Renal cortical epithelial cell (primary cell): Measurements from ENCODE around the gene CYTIP. TPM values are rescaled to one million over a fixed set of nuclear protein-coding genes. Genes with fewer than 3 reads are reported as not detected.

Experiments used
- DNase-seq: peaks from one replicate; pipeline ENCODE4 v3.0.0-alpha.2; 2011; ENCODE audit warnings: low read depth
- total RNA-seq: library from RNA; depleted of rRNA; stranded (reverse); fragments of >200 nt; gene quantifications from 2 replicates; pipeline ENCODE4 v1.2.3, GENCODE V29; 2014

The CYTIP gene
- total RNA-seq, 1 donor from 2014 or later: 0.94 TPM

DNA sequence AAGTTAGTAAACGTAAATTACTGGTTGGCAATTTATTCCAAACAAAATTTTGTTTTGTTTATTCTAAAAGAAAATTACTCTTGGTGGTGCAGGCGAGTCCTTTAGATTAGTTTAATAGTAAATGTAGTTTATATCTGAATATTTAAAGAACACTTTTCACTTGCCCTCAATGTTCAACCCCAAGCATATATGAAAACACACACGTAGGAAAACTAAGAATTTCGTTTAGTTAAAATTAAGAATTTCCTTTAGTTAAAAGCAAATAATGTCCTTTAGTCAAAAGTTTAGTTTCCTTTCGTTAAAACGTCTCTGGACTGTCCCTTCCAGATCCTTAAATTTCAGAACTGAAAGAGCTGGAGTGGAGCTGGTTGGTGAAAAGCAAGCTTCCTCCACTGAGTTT is 19.1 kb upstream of the CYTIP start:
- no peak for DNase-seq

GRCh38 chr2:157460897-157461296 is 17.0 kb upstream of the CYTIP start:
- DNase-seq: no peak

- peak; percentile 100 for DNase-seq
Measured at GRCh38 chr2:157460384-157460837, 16.5 kb upstream of the CYTIP start.

DNA sequence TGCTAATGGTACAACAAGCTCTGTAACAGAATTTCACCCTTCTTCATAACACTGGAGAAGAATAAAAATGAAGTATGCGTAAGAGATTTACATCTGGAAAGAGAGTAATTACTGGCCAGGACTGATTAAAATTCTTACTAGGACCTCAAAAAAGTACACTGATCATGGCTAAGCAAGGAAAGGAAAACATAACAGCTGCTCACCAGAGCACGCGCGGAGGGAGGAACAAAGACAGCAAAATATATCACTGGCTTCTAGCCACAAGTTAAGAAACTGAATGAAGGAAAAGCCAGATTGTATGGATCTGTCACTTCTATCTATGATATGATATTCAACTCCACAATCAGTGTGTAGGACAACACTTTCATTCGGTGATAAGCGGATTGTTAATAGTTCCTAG is 15.6 kb upstream of the CYTIP start:
- DNase-seq: peak; percentile 52

GRCh38 chr2:157447741-157448140 is 3.9 kb upstream of the CYTIP start:
- no peak for DNase-seq

DNA sequence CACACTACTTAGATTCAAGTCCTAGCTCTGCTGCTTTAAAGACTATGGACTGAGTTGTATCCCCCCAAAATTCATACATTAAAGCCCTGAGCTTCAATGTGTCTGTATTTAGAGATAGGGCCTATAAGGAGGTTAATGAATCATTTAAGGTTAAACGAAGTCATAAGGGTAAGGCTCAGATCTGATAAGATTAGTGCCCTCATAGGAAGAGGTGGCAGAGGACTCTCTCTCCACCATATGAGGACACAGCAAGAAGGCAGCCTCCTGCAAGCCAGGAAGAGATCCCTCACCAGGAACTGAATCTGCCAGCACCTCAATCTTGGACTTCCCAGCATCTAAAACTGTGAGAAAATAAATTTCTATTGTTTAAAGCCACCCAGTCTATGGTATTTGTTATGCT is 3.1 kb upstream of the CYTIP start:
- no peak for DNase-seq

DNA sequence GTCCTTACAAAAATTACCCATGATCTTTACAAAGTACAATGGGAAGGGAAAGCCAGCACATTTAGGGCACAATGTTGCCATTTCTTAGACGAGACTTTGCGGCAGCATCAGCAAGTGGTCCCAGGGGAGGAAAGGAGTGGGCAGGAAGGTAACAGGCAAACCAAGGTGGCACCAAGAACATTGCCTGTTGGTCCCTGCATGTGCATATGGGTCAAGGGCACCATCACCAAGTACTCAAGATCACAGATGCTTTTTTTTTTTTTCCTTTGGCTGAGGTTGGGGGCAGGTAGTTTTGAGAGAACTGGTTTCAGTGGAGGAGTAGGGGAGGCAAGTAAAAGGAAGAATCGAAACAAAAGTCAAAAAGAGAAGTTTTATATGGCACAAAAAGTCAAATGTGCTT is 752 bp upstream of the CYTIP start:
- no peak for DNase-seq

GRCh38 chr2:157443090-157443489 is 799 bp downstream of the CYTIP start:
- no peak for DNase-seq

GRCh38 chr2:157442636-157443035 is 1.3 kb downstream of the CYTIP start:
- no peak for DNase-seq

DNA sequence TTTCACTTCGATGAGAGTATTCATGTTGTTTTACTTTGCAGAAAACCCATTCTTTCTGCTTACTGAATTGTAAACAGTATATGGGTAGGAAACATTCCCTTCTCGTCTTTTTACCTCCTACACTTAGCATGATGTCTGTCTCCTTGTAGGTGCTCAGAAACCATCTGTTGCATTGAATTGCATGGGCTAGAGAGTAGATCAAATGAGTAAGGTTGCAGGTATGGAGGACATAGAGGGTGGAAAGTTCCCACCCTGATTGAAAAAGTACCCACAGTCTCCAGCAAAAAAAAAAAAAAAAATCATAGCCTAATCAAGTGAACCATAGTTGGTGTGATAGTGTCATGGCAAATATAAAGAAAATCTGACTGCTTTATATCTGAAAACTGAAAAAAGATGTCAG is 1.7 kb downstream of the CYTIP start:
- DNase-seq: no peak

DNA sequence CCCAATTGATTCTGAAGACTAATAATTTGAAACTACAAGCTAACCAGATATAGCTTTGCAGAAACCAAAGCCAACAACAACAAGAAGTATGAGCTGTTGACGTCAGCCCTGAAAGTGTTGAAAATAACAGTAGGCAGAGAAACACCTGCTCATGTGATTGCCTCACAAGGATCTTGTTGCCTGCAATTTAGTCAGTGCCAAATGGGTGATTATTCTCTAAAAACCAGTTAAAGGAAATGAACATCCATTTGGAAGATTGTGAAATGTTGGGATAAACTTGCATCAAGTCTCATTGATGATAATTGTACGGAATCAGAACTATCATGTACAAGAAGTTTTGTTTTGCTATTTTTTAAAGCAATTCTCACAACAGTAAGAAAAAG is 2.8 kb downstream of the CYTIP start:
- DNase-seq: peak; percentile 76

DNA sequence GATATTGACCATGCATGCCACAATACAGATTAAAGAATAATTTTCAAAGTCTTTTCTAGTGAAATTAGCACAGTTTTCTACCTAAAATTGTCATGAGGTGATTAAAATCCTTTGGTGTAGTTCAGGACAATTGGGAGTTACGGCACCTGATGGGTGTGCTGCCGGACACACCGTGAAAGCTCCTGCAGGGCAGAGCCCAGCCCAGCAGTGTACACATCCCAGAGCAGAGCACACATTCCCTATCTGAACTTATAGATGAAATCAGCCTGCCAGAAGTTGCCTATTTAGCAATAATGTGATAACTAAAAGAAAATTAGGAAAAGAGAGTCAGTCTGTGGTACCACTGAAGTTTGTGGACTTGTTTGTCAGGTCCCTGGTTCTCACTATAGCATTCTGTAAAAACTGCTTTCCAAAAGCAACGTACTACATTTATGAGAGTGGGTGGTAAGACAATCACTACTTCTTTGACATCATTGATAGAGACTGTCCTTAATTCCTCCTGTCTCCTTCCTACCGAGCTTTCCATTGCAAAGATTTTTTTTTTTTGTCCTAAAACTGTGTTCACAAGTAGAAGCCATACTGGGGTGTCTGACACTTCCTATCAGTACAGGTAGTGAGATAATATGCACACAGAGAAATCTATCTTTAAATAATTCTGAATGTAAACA is 3.4 kb downstream of the CYTIP start:
- no peak for DNase-seq

GRCh38 chr2:157439824-157440186 is 4.1 kb downstream of the CYTIP start:
- DNase-seq: no peak

- DNase-seq: peak; percentile 78
Measured at GRCh38 chr2:157438863-157439823, 4.7 kb downstream of the CYTIP start.

- DNase-seq: peak; percentile 41
Measured at GRCh38 chr2:157433394-157433793, 10.5 kb downstream of the CYTIP start.

DNA sequence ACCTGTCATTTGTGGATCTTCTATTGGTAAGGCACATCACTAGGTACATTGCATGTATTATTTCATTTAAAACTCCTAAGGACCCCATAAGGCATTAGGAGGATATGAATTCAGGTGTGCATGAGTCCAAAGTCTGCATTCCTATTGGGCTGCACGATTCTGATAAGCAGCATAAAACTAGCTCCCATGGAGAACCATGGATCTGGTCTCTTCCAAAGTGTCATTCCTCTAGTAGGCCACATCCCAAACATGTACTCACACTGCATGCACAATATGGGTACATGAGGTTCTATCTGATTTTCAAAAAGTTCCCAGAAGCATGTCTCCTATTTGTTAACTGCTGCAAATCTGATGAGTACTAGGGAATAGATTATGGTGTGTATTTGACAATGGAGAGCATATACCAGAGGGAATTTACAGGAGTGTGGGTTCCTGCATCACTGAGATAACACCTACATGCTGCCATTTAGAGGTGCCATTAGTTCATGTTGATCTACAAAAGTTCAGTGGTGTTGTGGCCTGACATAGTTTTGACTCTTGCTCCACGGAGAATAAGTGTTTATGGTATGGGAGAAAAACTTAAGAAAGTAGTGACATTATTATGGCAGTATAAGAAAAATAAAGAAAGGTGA is 11.3 kb downstream of the CYTIP start:
- no peak for DNase-seq

- no peak for DNase-seq
Measured at GRCh38 chr2:157431176-157431575, 12.7 kb downstream of the CYTIP start.

- DNase-seq: no peak
Measured at GRCh38 chr2:157428500-157429175, 15.3 kb downstream of the CYTIP start.

GRCh38 chr2:157427922-157428303 is 16.0 kb downstream of the CYTIP start:
- DNase-seq: no peak

DNA sequence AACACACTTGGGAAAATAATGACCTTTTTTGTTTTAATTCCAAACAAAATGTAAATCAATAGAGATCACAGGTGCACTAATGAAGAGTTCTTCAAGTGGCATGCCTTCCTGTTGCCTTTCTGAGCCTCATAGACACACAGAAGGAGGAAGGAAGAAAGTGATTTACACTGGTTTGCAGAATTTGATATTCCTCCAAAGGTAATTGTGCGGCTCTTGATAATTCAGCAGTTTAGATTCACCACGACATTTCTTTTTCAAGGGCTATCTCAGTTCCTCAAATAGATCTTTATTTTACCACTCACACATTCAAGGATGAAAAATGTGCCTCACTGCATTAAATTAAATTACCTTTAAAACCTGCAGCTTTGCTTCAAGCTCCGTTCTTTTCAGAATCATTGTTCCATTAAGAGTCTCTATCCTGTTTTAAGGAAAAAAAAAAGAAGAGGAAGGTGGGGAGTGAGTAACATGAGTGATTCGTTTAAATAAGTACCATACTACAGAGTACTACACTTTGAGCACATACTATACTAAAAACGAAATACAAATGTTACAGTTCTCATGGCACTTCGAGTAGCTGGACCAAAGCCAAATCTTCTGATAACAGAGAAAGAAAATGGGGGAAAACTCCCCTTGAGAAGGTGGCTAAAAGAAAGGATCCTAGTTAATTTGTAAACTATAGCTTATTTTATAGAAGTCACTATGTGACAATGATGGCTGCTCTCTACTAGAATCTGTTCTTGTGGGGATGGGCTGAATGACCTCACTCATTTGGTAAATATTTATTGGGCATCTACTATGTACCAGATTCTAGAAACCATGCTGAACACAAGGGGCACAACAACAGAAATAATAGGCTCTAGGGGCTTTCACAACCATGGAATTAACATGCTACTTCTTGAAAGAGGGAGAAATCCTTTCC is 16.6 kb downstream of the CYTIP start:
- no peak for DNase-seq

GRCh38 chr2:157426477-157426994 is 17.4 kb downstream of the CYTIP start:
- no peak for DNase-seq
